ENCODE data around the gene ARID3A.

GRCh38 chr19:995051-995827 lies 69.4 kb downstream of the ARID3A start:
- TF ChIP-seq POLR2A (IDR thresholded peaks at IDR 0.05), result no peak
- TF ChIP-seq, protein P1, sequence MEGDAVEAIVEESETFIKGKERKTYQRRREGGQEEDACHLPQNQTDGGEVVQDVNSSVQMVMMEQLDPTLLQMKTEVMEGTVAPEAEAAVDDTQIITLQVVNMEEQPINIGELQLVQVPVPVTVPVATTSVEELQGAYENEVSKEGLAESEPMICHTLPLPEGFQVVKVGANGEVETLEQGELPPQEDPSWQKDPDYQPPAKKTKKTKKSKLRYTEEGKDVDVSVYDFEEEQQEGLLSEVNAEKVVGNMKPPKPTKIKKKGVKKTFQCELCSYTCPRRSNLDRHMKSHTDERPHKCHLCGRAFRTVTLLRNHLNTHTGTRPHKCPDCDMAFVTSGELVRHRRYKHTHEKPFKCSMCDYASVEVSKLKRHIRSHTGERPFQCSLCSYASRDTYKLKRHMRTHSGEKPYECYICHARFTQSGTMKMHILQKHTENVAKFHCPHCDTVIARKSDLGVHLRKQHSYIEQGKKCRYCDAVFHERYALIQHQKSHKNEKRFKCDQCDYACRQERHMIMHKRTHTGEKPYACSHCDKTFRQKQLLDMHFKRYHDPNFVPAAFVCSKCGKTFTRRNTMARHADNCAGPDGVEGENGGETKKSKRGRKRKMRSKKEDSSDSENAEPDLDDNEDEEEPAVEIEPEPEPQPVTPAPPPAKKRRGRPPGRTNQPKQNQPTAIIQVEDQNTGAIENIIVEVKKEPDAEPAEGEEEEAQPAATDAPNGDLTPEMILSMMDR (IDR thresholded peaks at IDR 0.05), result no peak
